ENCODE data around the gene CCDC187.

GRCh38 chr9:136244122-136244968 lies 59.5 kb downstream of the CCDC187 start:
- TF ChIP-seq CTCF (IDR thresholded peaks at IDR 0.05; ENCODE audit: control extremely low read depth in 1 of 3, insufficient read depth in 1 of 3, low read depth in 1 of 3, low read length in 3 of 3) (no peak), FOSL1 (IDR thresholded peaks at IDR 0.05; ENCODE audit: insufficient read depth, low read depth, low read length) (no peak), GABPA (IDR thresholded peaks at IDR 0.05; ENCODE audit: borderline replicate concordance, insufficient read depth, low read length) (no peak), EZH2 (IDR thresholded peaks at IDR 0.05; ENCODE audit: low read depth, low read length, severe bottlenecking) (no peak), TAF1 (IDR thresholded peaks at IDR 0.05; ENCODE audit: low read depth, low read length) (no peak), SIRT6 (IDR thresholded peaks at IDR 0.05; ENCODE audit: low read length) (no peak), SIN3A (conservative IDR thresholded peaks at IDR 0.05 in 1 of 2, IDR thresholded peaks at IDR 0.05 in 1 of 2; ENCODE audit: low read depth in 1 of 2, low read length in 2 of 2) (no peak)
